ENCODE results near the gene B2M. TPM values are rescaled to one million over a fixed set of nuclear protein-coding genes. Genes with fewer than 3 reads are reported as not detected.
"Not testable (repeated sequence)": the region's sequence is repeated elsewhere in the genome, so short reads cannot be mapped to it uniquely, and the experiment has no call there.

The B2M gene
- total RNA-seq, 1 donor from 2014 or later: 1,535 TPM

- Mint-ChIP-seq H3K4me3 (ENCODE audit: unreplicated experiment) (no peak overlapping the region), H3K27me3 (ENCODE audit: unreplicated experiment) (peaks cover 49% of the 10 kb centered on the region), H3K4me1 (ENCODE audit: unreplicated experiment) (no peaks in the 10 kb centered on the region), H3K36me3 (ENCODE audit: unreplicated experiment) (no peaks in the 10 kb centered on the region), H3K27ac (ENCODE audit: unreplicated experiment) (no peak overlapping the region), H3K9me3 (ENCODE audit: unreplicated experiment) (no peaks in the 10 kb centered on the region)
- DNase-seq (ENCODE audit: extremely low spot score, unreplicated experiment): no peak
- TF ChIP-seq CTCF (IDR thresholded peaks at IDR 0.05): no peak
Measured at GRCh38 chr15:44692659-44693058, 18.7 kb upstream of the B2M start.

- no peak for TF ChIP-seq CTCF (IDR thresholded peaks at IDR 0.05)
- no peak overlapping the region for H3K4me3 Mint-ChIP-seq (ENCODE audit: unreplicated experiment)
- H3K27ac Mint-ChIP-seq (ENCODE audit: unreplicated experiment): no peak overlapping the region
Measured at GRCh38 chr15:44694416-44694815, 16.9 kb upstream of the B2M start.

GRCh38 chr15:44695294-44695693 is 16.0 kb upstream of the B2M start:
- H3K4me1 Mint-ChIP-seq (ENCODE audit: unreplicated experiment): no peaks in the 10 kb centered on the region
- no peak overlapping the region for H3K27ac Mint-ChIP-seq (ENCODE audit: unreplicated experiment)
- peaks cover 11% of the 10 kb centered on the region for H3K9me3 Mint-ChIP-seq (ENCODE audit: unreplicated experiment)
- peaks cover 64% of the 10 kb centered on the region for H3K27me3 Mint-ChIP-seq (ENCODE audit: unreplicated experiment)
- no peaks in the 10 kb centered on the region for H3K36me3 Mint-ChIP-seq (ENCODE audit: unreplicated experiment)
- TF ChIP-seq CTCF (IDR thresholded peaks at IDR 0.05): no peak
- DNase-seq (ENCODE audit: extremely low spot score, unreplicated experiment): no peak
- no peak overlapping the region for H3K4me3 Mint-ChIP-seq (ENCODE audit: unreplicated experiment)

More at GRCh38 chr15:44694416-44694815, 16.9 kb upstream of the B2M start:
- no peaks in the 10 kb centered on the region for H3K36me3 Mint-ChIP-seq (ENCODE audit: unreplicated experiment)
- H3K9me3 Mint-ChIP-seq (ENCODE audit: unreplicated experiment): peaks cover 5% of the 10 kb centered on the region
- peaks cover 58% of the 10 kb centered on the region for H3K27me3 Mint-ChIP-seq (ENCODE audit: unreplicated experiment)
- no peak for DNase-seq (ENCODE audit: extremely low spot score, unreplicated experiment)
- no peaks in the 10 kb centered on the region for H3K4me1 Mint-ChIP-seq (ENCODE audit: unreplicated experiment)

- Mint-ChIP-seq H3K4me3 (ENCODE audit: unreplicated experiment) (no peak overlapping the region), H3K4me1 (ENCODE audit: unreplicated experiment) (no peaks in the 10 kb centered on the region), H3K27me3 (ENCODE audit: unreplicated experiment) (peaks cover 71% of the 10 kb centered on the region), H3K9me3 (ENCODE audit: unreplicated experiment) (peaks cover 15% of the 10 kb centered on the region), H3K27ac (ENCODE audit: unreplicated experiment) (no peak overlapping the region), H3K36me3 (ENCODE audit: unreplicated experiment) (no peaks in the 10 kb centered on the region)
- no peak for TF ChIP-seq CTCF (IDR thresholded peaks at IDR 0.05)
- DNase-seq (ENCODE audit: extremely low spot score, unreplicated experiment): no peak
Measured at GRCh38 chr15:44697014-44697413, 14.3 kb upstream of the B2M start.

- Mint-ChIP-seq H3K4me1 (ENCODE audit: unreplicated experiment) (no peaks in the 10 kb centered on the region), H3K36me3 (ENCODE audit: unreplicated experiment) (peaks cover 7% of the 10 kb centered on the region), H3K9me3 (ENCODE audit: unreplicated experiment) (peaks cover 29% of the 10 kb centered on the region), H3K27ac (ENCODE audit: unreplicated experiment) (no peak overlapping the region), H3K27me3 (ENCODE audit: unreplicated experiment) (peaks cover 77% of the 10 kb centered on the region), H3K4me3 (ENCODE audit: unreplicated experiment) (no peak overlapping the region)
- DNase-seq (ENCODE audit: extremely low spot score, unreplicated experiment): no peak
- no peak for TF ChIP-seq CTCF (IDR thresholded peaks at IDR 0.05)
Measured at GRCh38 chr15:44698641-44699040, 12.7 kb upstream of the B2M start.

GRCh38 chr15:44700676-44701075 is 10.6 kb upstream of the B2M start:
- H3K36me3 Mint-ChIP-seq (ENCODE audit: unreplicated experiment); H3K4me3 Mint-ChIP-seq (ENCODE audit: unreplicated experiment); DNase-seq (ENCODE audit: extremely low spot score, unreplicated experiment); H3K4me1 Mint-ChIP-seq (ENCODE audit: unreplicated experiment); H3K27ac Mint-ChIP-seq (ENCODE audit: unreplicated experiment): not testable (repeated sequence)
- H3K27me3 Mint-ChIP-seq (ENCODE audit: unreplicated experiment): peaks cover 68% of the 10 kb centered on the region
- H3K9me3 Mint-ChIP-seq (ENCODE audit: unreplicated experiment): peaks cover 37% of the 10 kb centered on the region
